ENCODE data around the gene VGF.
A peak's percentile ranks its signal among the peaks of the same experiment; 100 is the strongest.

The VGF gene

DNA sequence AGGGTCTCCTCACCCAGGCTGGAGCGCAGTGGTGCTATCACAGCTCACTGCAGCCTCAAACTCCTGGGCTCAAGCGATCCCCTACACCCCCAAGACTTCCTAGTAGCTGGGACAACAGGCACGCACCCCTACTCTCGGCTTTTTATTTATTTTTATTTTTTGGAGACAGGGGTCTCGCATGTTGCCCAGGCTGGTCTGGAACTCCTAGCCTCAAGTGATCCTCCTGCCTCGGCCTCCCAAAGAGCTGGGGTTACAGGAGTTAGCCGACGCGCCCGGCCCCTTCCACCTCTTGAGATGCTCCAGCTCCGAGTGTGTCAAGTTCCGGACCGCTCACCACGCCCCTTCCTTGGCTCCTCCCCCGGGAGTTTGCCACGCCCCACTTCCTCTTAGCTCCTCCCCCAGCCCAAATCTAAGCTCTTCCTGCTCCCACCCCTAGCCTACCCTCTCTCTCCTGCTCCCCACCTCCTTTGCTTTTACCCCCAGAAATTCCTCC lies 8.4 kb upstream of the VGF start:
- peak; percentile 86 for DNase-seq (ENCODE audit: extremely low spot score)
- TF ChIP-seq HDGF (IDR thresholded peaks at IDR 0.05; ENCODE audit: borderline replicate concordance) (no peak), SP1 (IDR thresholded peaks at IDR 0.05) (no peak), FOXA1 (IDR thresholded peaks at IDR 0.05) (no peak), LEF1 (IDR thresholded peaks at IDR 0.05; ENCODE audit: borderline replicate concordance) (no peak), ELF4 (IDR thresholded peaks at IDR 0.05) (no peak), SUZ12 (IDR thresholded peaks at IDR 0.05) (no peak), NFRKB (IDR thresholded peaks at IDR 0.05) (no peak), ARNT (IDR thresholded peaks at IDR 0.05) (no peak)
- ChIA-PET POLR2A (interaction anchor here (0.5 to 1.7 kb wide), 9 partner anchors 8 to 1162 kb away, joined by 3 to 16 read pairs (median 3); partner anchors contain the start of genes PLOD3, UFSP1, VGF and ZNHIT1), CTCF (interaction anchor here (0.5 to 2.0 kb wide), 6 partner anchors 16 to 143 kb away, joined by 3 to 15 read pairs (median 4); no protein-coding TSS in a partner anchor)

GRCh38 chr7:101172854-101173751 lies 7.7 kb upstream of the VGF start:
- no peak for DNase-seq (ENCODE audit: extremely low spot score)
- POLR2A ChIA-PET = interaction anchor here (0.5 to 1.7 kb wide), 9 partner anchors 8 to 1161 kb away, joined by 3 to 16 read pairs (median 3); partner anchors contain the start of genes PLOD3, UFSP1, VGF and ZNHIT1
- TF ChIP-seq NFRKB (IDR thresholded peaks at IDR 0.05) = no peak
- no peak for TF ChIP-seq TARDBP (IDR thresholded peaks at IDR 0.05)
- no peak for TF ChIP-seq CTBP1 (IDR thresholded peaks at IDR 0.05; ENCODE audit: borderline replicate concordance)
- TF ChIP-seq FOXK2 (IDR thresholded peaks at IDR 0.05) = no peak
- TF ChIP-seq HDGF (IDR thresholded peaks at IDR 0.05; ENCODE audit: borderline replicate concordance) = no peak
- no peak for TF ChIP-seq FOXM1 (IDR thresholded peaks at IDR 0.05; ENCODE audit: borderline replicate concordance)
- no peak for TF ChIP-seq ARNT (IDR thresholded peaks at IDR 0.05)
- TF ChIP-seq, protein P1, sequence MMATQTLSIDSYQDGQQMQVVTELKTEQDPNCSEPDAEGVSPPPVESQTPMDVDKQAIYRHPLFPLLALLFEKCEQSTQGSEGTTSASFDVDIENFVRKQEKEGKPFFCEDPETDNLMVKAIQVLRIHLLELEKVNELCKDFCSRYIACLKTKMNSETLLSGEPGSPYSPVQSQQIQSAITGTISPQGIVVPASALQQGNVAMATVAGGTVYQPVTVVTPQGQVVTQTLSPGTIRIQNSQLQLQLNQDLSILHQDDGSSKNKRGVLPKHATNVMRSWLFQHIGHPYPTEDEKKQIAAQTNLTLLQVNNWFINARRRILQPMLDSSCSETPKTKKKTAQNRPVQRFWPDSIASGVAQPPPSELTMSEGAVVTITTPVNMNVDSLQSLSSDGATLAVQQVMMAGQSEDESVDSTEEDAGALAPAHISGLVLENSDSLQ (IDR thresholded peaks at IDR 0.05) = no peak
- no peak for TF ChIP-seq BHLHE40 (IDR thresholded peaks at IDR 0.05; ENCODE audit: borderline replicate concordance)
- TF ChIP-seq SUZ12 (IDR thresholded peaks at IDR 0.05) = no peak
- no peak for TF ChIP-seq FOXA1 (IDR thresholded peaks at IDR 0.05)
- no peak for TF ChIP-seq LEF1 (IDR thresholded peaks at IDR 0.05; ENCODE audit: borderline replicate concordance)
- no peak for TF ChIP-seq L3MBTL2 (conservative IDR thresholded peaks at IDR 0.05)
- no peak for TF ChIP-seq ZNF384 (IDR thresholded peaks at IDR 0.05)
- TF ChIP-seq ELF4 (IDR thresholded peaks at IDR 0.05) = no peak
- no peak for TF ChIP-seq SP1 (IDR thresholded peaks at IDR 0.05)
- CTCF ChIA-PET = interaction anchor here (0.5 to 2.0 kb wide), 4 partner anchors 19 to 144 kb away, joined by 3 to 15 read pairs (median 4); no protein-coding TSS in a partner anchor

DNA sequence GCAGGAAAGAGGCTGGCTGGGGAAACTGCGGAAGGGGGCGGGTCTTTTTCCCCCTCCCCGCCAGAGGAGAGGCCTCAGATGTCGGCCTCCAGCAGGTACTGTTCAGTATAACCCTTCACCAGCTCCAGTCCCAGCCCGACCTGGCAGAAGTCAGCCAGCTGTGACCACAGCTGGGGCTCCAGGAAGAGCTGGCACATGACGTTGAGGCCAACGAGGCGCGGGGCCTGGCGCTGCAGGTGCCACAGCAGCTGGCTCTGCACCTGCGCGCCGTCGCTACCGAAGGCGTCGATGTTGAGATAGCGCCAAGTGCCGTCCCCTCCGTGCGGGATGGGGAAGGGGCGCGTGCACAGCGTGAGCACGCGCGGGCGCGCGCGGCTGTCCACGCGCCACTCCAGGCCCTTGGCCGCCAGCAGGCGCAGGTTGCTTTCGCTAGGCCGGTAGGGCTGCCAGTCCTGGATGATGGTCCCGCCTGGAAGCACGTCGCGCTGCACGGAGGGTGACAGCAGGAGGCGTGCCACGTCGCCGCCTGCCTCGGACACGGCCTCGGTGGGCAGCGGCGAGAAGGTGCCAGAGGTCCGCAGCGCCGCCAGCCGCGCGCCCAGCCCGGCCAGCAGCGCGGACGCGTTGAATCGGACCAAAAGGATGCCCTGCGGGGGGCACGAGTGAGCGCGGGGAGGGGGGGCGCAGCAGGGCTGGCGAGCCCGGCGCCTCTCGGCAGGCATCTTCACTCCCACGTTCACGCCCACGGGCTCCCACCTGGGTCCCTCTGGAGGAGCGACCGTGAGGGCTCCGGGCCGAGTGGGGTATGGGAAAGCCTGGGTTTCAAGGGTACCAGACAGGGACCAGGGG lies 6.9 kb upstream of the VGF start:
- ChIA-PET CTCF (no interaction called here), POLR2A (interaction anchor here (1.2 kb wide), 1 partner anchor 10 kb away, joined by 4 read pairs; no protein-coding TSS in a partner anchor)
- no peak for TF ChIP-seq SP1 (IDR thresholded peaks at IDR 0.05)
- no peak for TF ChIP-seq FOXA1 (IDR thresholded peaks at IDR 0.05)
- no peak for TF ChIP-seq NFRKB (IDR thresholded peaks at IDR 0.05)
- TF ChIP-seq LEF1 (IDR thresholded peaks at IDR 0.05; ENCODE audit: borderline replicate concordance) = no peak
- TF ChIP-seq SUZ12 (IDR thresholded peaks at IDR 0.05) = no peak
- TF ChIP-seq FOXM1 (IDR thresholded peaks at IDR 0.05; ENCODE audit: borderline replicate concordance) = no peak
- no peak for TF ChIP-seq L3MBTL2 (conservative IDR thresholded peaks at IDR 0.05)
- TF ChIP-seq ZNF384 (IDR thresholded peaks at IDR 0.05) = no peak
- no peak for DNase-seq (ENCODE audit: extremely low spot score)

DNA sequence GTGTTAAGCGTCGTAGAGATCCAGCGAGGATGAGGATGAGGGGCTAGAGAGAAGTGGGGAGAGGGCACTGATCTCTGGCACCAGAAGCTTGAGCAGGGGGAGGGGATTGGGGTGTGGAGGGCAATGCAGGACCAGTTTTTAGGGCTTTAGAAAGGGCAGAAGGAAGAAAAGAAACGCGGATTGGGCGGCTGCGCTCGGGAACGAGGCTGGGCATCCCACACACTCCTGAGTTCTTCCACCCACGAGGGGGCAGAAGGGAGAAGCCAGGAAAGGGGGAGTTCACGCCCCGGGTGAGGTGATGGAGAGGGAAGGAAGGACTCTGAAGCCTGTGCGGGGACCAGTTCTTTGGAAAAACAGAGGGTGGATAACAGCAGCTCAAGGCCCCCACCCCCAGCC lies 6.1 kb upstream of the VGF start:
- CTCF ChIA-PET = interaction anchor here (1.6 kb wide), 1 partner anchor 28 kb away, joined by 11 read pairs; no protein-coding TSS in a partner anchor
- POLR2A ChIA-PET = interaction anchor here (1.2 kb wide), 1 partner anchor 11 kb away, joined by 4 read pairs; no protein-coding TSS in a partner anchor
- DNase-seq (ENCODE audit: extremely low spot score) = no peak

More for the DNA sequence above, 6.1 kb upstream of the VGF start:
- TF ChIP-seq L3MBTL2 (conservative IDR thresholded peaks at IDR 0.05) = no peak
- TF ChIP-seq ARNT (IDR thresholded peaks at IDR 0.05) = no peak
- TF ChIP-seq SP1 (IDR thresholded peaks at IDR 0.05) = no peak
- TF ChIP-seq NFRKB (IDR thresholded peaks at IDR 0.05) = no peak
- no peak for TF ChIP-seq ZNF384 (IDR thresholded peaks at IDR 0.05)
- TF ChIP-seq LEF1 (IDR thresholded peaks at IDR 0.05; ENCODE audit: borderline replicate concordance) = no peak
- TF ChIP-seq CTBP1 (IDR thresholded peaks at IDR 0.05; ENCODE audit: borderline replicate concordance) = no peak
- TF ChIP-seq ELF4 (IDR thresholded peaks at IDR 0.05) = no peak
- no peak for TF ChIP-seq FOXK2 (IDR thresholded peaks at IDR 0.05)
- TF ChIP-seq HDGF (IDR thresholded peaks at IDR 0.05; ENCODE audit: borderline replicate concordance) = no peak
- no peak for TF ChIP-seq BHLHE40 (IDR thresholded peaks at IDR 0.05; ENCODE audit: borderline replicate concordance)
- TF ChIP-seq TARDBP (IDR thresholded peaks at IDR 0.05) = no peak
- no peak for TF ChIP-seq SUZ12 (IDR thresholded peaks at IDR 0.05)
- no peak for TF ChIP-seq FOXA1 (IDR thresholded peaks at IDR 0.05)
- TF ChIP-seq, protein P1 (IDR thresholded peaks at IDR 0.05) = no peak

All from HEK293T (cell line).